Forelimb muscle (tissue), 1 donor: ENCODE measurements around the gene TXNDC8. TPM values are rescaled to one million over a fixed set of nuclear protein-coding genes. Genes with fewer than 3 reads are reported as not detected.
"Not testable (repeated sequence)": the region's sequence is repeated elsewhere in the genome, so short reads cannot be mapped to it uniquely, and the experiment has no call there.

ENCODE experiments used
- DNase-seq: peaks from one replicate; pipeline ENCODE4 v3.0.0-alpha.2; 2013; ENCODE audit warnings: low read depth
- polyA plus RNA-seq: library from polyadenylated mRNA; unstranded; fragments of 120-200 nt; gene quantifications from one replicate; pipeline ENCODE4 v1.2.1, GENCODE V29; 2013; ENCODE audit not compliant: insufficient read length

The TXNDC8 gene
- polyA plus RNA-seq, 1 donor, result not detected

DNA sequence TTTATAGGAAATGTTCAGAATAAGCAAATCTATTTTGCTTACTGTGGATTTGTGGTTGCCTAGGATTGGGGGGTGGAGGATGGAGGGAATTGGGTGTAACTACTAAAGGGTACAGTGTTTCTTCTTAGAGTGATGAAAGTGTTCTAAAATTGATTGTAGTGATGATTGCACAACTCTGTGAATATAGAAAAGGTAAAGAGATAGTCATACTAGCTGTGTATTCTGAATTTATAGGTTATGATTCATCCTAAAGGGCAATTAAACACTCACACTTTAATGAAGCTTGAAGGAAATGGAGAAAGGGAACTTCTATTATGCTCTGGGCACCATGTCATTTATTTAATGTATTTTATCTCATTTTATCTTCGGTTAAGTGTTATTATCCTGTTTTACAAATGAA lies 9.9 kb downstream of the TXNDC8 start:
- DNase-seq, result no peak

DNA sequence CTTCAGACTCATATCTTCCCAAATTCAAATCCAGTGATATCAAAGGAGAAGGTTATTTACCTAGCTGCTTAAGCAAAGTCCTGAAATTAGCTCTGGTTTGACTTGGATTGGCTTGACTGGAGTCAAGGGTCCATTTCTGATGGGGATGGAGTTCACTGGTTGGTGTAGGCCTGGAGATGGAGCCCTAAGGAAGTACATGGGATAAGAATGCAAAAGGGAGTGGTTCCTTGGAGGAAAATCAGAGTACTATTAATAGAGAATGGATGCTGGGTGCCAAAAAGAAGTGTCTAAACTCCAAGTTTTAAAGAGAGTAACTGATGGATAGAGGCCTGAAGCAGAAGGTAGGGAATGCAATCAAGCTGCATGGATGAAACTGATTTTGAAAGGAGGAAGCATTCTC lies 13.8 kb downstream of the TXNDC8 start:
- DNase-seq, result no peak

DNA sequence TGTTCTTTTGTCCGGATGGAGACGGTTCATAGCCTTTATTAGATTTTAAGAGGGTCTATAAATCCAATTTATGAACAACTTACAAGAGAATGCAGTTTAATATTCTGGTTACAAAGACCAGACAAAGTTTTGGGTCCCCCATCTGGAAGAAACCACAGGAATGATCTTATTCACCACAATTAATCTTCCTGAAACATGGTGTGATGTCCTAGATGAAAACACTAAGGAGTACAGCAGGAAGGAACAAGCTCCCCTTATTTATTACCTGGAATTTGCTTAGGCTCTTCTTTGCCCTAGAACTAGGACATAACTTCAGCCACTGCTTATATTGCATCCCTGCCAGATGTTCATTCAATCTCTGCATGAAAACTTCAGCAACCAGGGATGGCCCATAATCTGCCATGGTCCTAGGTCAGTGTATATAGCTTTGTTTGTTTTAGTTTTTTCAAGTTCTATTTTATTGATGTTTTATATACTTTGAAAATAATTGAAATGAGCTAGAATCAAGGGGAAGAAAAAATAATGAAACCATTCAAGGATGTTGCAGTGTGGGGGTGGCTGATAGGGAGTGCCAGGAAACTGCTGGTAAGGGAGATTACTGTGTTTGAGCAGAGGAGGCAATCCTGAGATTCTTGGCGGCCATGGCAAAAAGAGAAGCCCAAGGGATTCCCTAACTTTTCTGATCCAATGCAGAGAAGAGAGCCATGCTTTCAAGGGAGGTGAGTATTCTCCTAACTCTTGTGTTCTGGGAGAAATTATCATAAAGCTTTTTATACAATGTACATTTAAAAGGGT lies 16.8 kb downstream of the TXNDC8 start:
- no peak for DNase-seq

DNA sequence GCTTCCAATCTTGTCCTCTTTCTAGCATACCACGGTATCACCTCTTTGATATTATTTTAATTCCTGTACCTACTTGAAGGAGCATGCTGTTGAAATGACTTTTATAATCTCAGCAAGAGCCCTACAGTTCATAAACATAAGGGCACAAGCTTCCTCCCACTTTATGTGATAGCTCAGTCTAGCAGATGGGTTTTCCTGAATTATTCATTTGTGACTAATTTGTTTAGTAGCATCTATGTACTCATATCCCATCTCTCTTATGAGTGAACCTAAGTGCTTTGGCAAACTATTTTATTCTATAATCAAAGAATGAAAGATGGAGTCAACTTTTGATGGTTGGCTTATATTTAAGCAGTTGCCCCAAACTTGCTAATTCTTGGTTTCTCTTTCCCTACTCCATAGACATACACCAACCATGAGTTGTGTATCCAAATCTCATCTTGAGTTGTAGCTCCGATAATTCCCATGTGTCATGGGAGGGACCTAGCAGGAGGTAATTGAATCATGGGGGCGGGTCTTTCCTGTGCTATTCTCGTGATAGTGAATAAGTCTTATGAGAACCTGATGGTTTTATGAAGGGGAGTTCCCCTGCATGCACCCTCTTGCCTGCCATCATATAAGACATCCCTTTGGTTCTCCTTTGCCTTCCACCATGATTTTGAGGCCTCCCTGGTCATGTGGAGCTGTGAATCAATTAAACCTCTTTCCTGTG lies 17.7 kb downstream of the TXNDC8 start:
- no peak for DNase-seq

DNA sequence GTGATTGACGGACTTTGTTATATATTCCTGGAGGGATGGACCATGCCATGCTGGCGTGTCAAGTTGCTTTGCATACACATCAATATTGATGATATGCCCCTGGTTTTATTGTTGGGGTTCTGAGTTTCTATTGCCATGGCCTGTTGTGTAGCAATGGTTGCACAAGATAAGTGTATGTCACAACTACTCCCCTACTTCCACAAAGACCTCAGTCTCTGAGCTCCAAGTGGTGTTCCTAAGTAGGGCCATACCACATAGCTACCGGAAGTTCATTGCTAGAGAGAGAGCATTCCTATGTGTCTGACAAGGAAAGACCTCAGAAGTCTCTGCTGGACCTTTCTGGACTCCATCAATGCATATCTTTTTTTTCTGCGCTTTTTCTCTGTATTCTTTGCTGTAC lies 19.8 kb downstream of the TXNDC8 start:
- no peak for DNase-seq

DNA sequence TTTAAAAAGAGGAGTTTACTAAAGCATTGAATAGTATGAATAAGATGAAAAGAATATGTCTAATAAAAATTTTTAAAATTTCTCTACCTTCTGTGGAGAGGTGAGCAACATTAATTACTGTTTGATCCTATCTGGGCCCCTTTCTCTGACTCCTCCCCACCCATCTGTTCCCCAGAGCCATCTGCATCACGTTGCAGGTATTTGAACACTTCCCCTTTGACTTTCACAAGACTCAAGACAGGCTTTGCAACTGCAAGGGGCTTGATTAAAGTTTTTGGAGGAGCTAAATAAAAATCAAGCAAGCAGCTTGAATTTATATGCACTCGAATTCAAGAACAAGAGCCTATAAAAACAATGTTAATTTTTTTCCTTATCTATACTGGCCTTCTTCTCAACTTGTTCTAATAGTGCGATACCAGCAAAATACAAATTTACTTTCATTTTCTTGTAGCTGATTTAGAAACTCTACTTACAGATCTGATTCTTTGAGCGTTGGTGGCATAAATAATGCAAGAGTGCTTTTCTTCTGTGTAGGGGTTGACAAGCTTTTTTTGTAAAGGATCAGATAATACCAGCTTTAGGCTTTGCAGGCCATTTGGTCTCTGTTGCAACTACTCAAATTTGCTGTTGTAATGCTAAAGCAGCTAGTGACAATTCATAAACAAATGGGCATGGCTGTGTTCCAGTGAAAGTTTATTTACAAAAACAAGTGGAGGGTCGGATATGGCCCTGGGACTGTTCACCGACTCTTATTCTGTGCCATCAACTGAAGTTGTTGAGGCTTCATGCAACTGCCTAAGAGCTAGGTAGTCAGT lies 21.2 kb downstream of the TXNDC8 start:
- no peak for DNase-seq

DNA sequence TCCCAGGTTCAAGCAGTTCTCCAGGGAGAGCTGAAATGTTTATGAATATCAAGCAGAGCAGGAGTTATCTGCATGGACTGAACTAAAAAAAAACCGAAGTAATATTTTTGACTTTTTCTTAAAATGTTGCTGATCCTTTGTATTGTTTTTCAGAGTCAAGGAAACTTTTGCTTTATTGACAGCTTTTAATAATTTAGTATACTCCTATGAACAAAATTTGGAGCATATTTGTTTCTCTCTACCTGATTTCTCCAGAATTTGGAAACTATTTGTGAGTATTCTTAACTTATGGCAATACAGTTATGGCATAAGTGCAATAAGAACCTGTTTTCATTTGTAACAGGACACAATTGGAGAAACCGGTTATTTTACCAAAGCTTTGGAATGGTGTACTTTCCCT lies 25.7 kb downstream of the TXNDC8 start:
- DNase-seq, result not testable (repeated sequence)

DNA sequence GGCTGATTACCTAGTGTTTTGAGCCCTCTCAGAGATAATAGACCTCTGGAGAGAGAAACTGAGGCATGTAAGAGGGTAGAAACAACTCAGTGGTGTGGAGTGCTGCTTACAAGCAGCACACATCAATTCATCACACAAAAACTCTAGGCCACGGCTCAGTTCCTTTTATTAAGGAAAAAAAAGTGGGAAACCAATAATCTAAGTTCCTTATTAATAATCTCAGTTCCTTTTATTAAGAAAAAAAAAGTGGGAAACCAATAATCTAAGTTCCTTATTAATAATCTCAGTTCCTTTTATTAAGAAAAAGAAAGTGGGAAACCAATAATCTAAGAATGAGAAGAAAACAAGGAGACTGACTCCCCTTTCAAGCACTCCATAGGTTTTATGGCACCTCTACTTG lies 28.0 kb downstream of the TXNDC8 start:
- DNase-seq, result no peak

DNA sequence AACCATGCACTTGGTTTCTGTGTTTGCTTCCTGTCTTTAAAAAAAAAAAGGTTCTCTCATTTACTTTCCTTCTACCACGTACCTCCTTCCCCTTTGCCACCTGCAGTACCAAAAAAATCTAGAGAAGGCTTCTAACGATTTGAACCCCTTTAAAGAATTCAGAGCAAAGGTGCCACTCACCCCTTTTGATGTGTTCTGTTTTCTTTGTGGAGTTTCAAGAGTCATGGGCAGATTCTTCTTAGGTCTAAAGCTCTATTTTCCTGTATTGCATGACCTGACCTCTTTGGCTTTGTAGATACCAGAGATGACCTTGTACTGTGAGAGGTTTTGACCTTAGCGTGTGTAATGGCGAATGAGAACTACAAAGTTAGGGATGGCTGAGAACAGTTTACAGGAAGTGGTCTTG lies 29.0 kb downstream of the TXNDC8 start:
- no peak for DNase-seq

DNA sequence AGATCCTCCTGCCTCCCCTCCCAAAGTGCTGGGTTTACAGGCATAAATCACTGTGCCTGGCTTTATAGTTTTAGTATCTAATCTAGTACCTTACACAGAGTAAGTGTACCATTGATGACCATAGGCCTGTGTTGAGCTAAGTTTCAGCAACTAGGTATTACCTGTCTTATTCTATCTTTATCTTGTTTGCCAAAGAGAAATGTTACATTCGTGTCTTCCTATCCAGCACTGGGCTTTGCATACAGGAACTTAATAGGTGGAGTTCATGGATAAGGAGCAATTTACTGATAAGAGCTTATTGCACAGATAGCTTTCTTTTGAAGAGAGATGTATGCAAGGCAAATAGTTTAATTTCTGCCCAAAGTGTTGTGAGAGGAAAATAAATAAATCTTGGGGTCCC lies 30.5 kb downstream of the TXNDC8 start:
- no peak for DNase-seq

DNA sequence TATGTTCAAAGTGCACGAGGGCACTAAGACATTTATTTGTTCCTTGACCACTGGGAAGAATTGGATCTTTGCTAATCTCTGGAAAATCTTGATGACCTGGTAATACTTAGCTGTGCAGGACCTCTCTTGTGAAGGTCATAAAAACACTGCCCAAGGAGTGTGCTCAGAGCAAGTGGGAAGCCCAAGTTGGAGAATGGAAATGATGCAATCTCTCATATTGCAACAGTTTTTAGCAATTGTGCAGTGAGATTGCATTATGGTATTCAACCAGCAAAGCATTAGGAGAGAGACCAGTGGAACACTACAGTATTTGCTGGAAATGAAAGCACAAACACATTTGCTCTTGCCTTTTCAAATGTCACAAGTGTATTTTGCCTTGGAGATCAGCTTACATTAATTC lies 34.5 kb downstream of the TXNDC8 start:
- DNase-seq, result no peak

DNA sequence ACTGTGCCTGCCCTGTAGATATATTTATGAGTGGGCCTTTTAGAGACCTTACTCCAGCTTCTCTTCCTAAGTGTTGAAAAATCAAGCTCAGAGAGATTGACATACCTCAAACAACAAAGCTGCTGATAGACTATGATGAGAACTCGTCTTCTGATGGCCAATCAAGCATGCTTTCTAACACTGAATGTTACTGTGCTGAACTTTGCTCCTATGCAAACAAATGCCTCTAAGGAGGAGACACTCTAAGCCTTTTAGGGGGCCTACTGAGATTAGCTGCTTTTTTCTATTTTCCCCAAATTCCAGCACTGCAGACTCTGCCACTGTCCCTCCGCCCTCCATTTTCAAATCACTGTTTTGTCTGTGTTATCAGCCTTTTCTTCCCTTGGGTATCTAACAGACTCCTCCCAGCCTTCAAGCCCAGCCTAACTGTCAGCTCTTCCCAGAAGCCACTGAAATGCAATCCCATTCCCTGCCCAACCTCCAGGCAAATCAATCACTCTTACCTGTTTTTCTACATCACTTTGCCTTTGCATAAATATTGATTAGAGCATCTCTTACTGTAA lies 39.5 kb downstream of the TXNDC8 start:
- DNase-seq, result no peak

DNA sequence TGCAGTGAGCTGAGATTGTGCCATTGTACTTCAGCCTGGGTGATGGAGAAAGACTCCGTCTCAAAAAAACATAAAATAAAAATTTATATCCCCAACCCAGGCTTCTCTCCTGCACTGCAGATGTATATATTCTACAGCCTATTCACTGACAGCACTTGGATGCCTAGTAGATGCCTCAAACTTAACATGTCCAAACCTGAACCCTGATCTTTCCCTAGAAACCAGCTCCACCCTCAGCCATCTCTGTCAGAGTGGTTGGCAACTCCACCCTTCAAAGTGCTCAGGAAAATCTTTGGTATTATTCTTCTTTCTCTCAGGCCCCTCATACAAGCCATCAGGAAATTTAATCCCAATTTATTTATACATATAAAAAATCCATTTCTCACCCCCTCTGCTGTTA lies 44.4 kb downstream of the TXNDC8 start:
- DNase-seq, result no peak

DNA sequence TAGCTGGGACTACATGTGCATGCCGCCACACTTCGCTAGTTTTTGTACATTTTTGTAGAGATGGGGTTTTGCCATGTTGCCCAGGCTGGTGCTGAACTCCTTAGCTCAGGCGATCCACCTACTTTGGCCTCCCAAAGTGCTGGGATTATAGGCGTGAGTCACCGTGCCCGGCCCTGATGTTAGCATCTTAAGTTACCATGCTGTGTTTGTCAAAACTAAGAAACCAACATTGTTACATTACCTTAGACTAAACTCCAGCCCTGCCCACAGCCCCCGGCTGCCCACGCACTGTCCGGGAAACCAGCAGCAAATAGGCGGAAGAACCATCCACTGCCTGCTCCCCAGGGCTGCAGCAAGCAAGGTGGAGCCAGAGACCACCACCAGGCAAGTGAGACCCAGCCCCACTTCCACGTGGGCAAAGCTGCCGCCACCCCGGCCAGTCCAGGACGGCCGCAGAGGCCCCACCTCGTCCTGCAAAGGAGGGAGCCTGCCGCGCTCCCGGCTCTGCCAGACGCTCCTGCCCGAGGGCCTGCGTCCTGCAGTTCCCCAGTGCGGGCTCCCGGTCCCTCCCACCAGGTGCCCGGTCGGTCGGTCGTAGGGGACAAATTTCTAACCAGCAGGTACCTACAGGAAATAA lies 45.6 kb downstream of the TXNDC8 start:
- DNase-seq, result no peak

DNA sequence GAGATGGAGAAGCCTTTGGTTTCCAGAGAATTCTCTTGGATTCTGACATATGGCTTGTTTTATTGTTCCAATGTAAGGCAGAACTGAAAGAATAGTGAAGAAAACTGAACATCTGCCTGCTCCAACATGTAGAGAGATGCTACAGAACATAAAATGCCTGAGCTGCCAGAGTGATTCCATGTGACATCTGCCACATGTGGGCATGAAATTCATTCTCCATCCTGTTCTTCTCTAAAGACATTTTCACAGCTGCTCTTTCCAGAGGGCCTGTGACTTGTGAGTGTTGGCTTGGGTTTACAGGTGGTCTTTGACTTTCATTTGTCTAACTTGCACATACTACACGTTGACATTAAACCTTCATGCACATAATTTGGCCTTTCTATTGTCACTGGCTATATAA lies 47.7 kb downstream of the TXNDC8 start:
- DNase-seq, result no peak

DNA sequence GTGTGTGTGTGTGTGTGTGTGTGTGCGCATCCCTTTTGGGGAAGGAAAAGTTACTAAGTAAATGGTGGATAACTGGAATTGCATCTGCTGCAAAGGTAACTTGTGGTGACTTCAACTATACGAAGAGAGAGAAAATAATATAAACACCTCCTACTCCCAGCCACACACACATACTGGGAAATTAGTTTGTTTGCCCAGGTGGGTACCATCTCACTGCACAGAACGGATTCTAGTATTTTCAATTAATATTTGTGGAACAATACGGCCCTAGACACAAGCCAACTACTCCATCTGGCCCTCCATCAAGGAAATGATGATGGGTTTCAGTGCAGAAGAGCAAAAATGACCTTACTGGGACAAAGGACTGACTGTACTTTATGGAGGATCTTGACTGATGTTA lies 49.2 kb downstream of the TXNDC8 start:
- DNase-seq, result no peak

DNA sequence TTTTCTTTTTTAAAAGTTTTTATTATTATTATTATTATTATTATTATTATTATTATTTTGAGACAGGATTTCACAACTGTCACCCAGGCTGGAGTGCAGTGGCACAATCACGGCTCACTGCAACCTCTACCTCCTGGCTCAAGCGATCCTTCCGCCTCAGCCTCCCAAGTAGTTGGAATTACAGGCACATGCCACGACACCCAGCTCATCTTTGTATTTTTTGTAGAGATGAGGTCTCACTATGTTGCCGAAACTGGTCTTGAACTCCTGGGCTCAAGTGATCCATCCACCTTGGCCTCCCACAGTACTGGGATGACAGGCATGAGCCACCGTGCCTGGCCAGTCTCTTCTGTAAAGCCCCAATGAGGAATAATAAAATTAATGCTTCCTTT lies 50.4 kb downstream of the TXNDC8 start:
- no peak for DNase-seq

DNA sequence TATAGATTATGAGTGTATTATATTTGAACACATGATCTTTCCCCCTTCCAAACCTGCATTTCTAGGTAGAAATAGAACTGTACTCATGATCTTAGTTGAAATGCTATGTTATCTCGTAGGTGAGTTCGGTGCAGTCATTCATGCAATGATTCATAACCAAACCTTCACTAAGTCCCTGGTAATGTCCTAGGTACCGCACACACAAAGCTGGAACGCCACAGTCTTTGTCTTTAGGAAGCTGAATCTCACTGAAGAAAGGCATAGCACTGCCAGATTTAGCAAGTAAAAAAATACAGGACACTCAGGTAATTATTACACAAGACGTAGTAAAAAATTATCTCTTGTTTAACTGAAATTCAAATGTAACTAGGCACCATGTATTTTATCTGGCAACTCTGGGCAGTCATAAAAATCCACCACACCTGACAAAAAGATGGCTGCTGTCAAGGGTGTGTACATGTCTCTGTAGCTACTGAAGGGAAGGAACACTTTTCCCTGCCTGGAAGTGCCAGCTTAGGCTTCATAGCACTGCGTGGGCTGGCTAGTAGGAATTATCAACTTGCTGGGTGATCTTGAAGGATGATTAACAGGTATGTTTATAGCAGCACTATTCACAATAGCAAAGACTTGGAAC lies 53.3 kb downstream of the TXNDC8 start:
- no peak for DNase-seq

DNA sequence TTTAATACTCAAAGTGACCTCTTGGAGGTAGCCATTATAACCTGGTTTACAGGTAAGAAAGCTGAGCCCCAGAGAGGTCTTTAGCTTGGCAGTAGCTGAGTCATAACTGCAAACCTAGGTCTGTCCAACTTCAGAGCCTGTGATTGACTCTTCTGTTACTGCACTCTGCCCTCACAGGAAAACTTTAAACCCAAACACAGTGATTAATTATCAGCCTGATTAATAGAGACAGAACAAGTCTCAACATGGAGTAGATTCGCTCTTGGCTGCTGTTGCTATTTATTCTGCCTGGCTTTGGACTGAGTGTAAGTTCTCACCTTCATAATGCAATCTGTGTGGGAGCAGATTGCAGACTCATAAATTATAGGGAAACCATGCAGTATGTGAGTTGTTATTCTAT lies 53.9 kb downstream of the TXNDC8 start:
- no peak for DNase-seq

DNA sequence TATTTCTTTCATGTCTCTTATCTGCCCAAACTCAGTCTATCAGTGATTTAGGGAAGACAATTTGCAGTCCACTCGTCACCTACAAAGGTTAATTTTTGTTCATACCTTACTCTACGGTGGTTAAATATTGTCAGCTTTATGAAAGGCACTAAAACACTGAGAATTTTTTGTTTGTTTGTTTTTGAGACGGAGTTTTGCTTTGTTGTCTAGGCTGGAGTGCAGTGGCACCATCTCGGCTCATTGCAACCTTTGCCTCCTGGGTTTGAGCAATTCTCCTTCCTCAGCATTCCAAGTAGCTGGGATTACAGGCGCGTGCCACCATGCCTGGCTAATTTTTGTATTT lies 55.0 kb downstream of the TXNDC8 start:
- DNase-seq, result no peak

DNA sequence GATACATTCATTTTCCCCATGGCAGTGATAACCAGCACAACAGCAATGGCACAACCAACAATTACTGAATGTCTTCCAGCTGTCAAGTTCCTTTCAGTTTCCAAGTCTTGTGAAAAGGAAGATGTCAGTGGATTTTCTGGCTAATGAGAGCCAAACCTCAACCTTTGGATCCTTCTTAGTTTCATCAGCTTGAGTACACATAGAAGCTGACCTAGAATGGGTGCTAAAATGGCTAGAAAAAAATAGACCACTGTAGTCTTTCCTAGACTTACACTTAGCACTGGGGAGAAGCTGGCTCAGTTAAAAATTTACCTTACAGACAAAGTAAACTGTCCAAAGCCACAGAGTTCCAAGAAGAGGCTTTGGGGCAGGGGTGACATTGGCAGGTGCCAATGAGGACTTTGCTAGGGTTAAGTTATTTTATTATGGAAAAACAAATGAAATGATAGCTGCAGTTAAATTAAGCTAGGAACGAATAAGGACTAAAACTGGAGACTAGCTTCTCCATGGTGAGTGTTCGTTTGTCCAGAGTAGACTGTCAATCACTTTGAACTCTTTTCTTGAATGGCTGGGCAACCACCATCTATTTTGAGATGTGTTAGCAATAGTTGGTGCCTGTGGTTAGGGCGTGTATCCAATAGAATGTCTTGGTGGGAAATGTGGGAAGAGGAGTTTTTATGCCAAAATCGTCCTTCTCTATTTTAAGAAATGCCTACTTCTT lies 55.5 kb downstream of the TXNDC8 start:
- DNase-seq, result no peak
